NCI-H1048 (cell line): ENCODE data around the gene FOXD4.
"Not testable (repeated sequence)": the region's sequence is repeated elsewhere in the genome, so short reads cannot be mapped to it uniquely, and the experiment has no call there.

Experiments
- DNase-seq: peaks from one replicate; lab custom pipeline; 2025; lab: John Stamatoyannopoulos, UW

FOXD4 gene

GRCh38 chr9:117995-118467 is at the start of gene FOXD4:
Gene FOXD4 (minus strand): TSS chr9:118417. CDS start chr9:118119, 298 bp downstream.
- DNase-seq, result not testable (repeated sequence)

DNA sequence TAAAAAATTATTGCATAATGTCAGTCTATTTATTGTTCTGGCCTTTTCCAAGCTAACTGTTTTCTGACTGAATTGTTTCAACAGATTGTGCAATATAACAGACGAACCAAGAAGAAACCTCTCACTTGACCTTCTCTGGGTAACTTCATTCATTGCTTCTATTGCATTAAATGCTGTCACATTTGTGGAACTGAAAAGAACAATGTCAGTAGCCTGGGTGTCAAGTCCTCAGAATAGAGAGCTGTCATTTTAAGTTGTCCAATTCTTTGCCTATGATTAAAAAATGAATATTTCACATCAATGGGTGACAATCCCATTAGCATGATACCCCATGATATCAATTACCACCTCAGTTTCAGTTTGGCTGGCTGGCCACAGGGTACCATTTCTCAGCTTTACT is 41.7 kb upstream of the FOXD4 start:
- not testable (repeated sequence) for DNase-seq

DNA sequence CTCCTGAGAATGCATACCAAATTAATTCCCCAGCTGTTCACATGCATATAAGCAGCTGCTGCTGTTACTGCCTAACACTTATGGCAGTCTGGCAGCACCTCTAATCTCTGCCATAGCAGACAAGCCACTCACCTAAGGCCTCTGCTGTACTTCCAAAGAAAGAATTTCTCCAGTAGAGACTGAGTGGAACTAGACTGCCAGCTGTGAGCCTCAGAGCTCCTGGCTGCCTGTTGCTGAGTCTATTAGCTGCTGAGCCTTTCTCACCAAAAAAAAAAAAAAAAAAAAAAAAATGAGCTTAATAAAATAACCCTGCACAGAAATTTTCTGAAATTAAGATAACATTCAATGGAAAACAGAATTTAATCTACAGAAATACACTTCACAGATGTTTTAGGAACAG is 33.0 kb upstream of the FOXD4 start:
- DNase-seq, result not testable (repeated sequence)

DNA sequence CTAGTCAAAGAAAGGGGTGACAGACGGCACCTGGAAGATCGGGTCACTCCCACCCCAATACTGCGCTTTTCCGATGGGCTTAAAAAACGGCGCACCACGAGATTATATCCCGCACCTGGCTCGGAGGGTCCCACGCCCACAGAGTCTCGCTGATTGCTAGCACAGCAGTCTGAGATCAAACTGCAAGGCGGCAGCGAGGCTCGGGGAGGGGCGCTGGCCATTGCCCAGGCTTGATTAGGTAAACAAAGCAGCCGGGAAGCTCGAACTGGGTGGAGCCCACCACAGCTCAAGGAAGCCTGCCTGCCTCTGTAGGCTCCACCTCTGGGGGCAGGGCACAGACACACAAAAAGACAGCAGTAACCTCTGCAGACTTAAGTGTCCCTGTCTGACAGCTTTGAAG is 21.7 kb upstream of the FOXD4 start:
- DNase-seq, result not testable (repeated sequence)

DNA sequence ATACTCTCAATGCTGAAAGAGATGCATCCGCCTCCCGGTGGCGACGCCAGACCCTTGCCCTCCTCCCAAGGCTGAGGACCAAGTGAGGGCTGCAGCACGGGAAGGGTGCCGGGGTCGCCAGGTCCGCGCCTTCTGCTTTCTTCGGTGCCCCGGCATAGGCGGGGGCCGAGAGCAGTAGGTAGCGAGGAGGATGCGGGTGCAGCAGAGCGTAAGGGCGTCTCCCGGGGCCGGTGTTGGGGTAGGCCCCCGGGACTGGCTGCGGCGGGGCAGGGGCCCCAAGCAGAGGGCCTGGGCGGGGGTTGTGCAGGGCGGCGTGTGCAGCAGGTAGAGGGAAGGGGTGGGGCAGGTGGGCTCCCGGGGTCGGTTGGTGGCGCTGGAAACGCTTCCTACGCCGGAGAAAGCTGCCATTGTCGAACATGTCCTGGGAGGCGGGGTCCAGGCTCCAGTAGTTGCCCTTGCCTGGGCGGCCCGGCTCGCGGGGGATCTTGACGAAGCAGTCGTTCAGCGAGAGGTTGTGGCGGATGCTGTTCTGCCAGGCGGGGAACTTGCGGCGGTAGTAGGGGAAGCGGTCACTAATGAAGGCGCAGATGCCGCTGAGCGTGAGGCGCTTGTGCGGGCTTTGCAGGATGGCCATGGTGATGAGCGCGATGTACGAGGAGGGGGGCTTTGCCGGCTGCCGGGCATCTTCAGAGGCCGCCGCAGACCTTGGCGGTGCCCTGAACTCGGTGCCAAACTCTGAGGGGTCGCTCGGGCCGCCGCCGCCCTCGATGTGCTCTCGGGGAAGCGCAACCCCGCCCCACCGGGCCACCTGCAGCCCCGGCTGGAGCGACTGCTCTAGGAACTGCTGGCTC is 848 bp downstream of the FOXD4 start:
- DNase-seq, result not testable (repeated sequence)

- not testable (repeated sequence) for DNase-seq
These were observed 1.8 kb downstream of the FOXD4 start for GRCh38 chr9:116239-117077.

- not testable (repeated sequence) for DNase-seq
These were observed 3.1 kb downstream of the FOXD4 start for GRCh38 chr9:115118-115451.

GRCh38 chr9:114267-115117 is 3.7 kb downstream of the FOXD4 start:
- not testable (repeated sequence) for DNase-seq

DNA sequence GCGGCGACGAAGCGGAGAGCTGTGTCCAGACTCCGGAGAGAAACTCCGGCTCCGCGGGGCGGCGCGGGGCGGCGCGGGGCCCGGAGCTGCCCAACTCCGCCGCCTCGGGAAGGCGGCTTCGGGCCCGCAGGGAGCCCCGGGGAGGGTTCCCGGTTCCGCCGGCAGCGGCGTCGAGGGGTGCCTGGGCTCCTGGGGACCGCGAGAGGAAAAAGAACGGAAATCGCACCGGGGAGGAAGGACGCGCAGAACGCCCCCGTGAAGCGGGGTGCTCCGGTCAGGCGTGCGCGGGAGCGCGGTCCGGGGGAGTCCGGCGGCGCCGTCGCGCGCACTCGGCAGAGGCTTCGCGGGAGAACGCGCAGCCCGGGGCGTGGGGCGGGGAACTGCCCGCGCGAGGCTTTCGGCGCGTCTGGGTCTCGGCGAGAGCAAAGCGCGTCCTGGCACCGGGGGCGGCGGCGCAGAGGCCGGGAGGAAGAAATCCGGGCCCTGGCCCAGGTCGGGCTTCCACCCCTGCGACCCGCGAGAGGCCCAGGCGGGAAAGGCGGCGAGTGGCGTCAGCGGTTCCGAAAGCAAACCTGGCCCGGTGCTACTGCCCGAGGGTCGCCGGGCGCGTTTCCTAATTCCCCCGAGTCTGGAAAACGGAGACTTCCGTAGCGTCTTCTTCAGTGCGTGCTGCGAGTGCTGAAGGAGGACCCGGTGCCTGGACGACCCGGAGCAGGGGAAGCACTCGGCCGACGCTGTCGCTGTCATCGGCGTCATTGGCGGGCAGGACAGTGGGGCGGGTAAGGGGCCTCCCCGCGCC is 4.5 kb downstream of the FOXD4 start:
- not testable (repeated sequence) for DNase-seq

DNA sequence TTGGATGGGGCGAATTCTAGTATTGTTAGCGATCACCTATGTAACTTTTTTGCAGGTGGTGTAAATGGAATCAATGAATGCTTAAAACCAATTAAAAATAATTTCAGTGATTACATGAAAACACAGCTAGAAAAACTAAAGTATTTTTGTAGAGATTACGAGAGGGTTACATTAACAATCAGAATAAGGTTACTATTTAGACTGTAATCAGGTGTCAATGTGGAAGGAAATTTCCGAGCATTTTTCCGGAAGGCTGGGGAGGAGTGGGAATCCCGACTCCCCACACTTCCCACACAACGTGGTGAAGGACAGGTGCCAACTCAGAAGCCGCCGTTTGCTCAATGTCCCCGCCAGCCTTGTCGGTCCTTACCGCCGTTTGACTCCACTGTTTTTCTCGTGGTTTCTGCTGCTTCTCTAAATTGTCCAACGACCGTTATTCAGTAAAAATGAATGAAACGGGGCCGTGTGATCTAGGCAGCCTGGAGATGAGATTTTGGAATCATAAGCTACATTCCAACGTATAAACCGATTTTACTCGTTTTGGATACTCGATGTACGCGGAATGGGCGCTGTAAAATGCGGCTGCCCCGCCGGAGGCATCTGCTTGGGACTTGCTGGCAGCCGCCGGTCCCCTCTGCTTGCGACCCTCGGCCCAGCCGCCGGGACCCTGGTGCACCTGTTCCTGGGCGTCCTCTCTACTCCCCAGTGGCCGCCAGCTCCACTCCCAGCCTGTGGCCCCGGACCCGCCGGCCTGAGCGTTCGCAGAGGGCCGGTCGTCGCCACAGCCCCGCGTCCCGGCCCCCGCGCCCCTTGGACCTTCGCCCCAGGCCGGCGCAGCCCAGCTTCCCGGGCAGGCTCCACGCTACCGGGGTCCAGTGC is 5.4 kb downstream of the FOXD4 start:
- not testable (repeated sequence) for DNase-seq

DNA sequence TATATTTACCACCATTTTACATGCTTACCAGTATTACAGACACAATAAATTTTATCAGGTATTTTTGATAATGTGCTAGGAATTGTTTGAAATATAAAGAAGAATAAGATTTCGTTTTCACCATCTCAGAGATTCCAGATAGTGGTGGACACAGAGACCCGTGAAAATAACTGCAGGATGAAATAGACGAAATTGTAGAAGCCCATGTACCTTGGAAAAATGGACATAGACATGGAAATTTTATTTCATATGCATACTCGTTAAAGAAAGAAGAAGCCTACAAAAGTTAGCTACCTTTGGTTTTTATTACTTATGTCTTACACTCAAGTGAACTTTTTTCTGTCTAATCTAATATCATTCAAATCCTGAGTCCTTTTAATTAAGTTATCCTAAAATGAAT is 7.5 kb downstream of the FOXD4 start:
- not testable (repeated sequence) for DNase-seq

DNA sequence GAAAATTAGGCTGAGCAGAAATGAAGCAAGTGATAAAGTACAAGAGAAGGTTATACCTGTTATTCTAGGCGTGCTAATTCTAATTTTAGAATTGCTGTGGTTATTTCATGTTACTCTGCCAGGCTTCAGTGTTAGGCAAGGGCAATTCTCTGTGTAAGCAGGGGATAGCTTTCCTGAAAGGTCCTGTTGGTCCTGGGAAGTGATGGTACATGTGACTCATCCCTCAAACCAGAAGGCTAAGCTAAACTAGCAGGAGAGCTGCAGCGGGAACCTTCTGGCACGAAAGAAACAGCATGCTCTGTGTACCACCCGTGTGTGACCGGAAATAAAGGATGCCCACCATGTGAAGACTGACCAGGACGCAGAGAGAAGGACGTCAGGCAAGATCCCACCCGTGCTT is 8.7 kb downstream of the FOXD4 start:
- not testable (repeated sequence) for DNase-seq

DNA sequence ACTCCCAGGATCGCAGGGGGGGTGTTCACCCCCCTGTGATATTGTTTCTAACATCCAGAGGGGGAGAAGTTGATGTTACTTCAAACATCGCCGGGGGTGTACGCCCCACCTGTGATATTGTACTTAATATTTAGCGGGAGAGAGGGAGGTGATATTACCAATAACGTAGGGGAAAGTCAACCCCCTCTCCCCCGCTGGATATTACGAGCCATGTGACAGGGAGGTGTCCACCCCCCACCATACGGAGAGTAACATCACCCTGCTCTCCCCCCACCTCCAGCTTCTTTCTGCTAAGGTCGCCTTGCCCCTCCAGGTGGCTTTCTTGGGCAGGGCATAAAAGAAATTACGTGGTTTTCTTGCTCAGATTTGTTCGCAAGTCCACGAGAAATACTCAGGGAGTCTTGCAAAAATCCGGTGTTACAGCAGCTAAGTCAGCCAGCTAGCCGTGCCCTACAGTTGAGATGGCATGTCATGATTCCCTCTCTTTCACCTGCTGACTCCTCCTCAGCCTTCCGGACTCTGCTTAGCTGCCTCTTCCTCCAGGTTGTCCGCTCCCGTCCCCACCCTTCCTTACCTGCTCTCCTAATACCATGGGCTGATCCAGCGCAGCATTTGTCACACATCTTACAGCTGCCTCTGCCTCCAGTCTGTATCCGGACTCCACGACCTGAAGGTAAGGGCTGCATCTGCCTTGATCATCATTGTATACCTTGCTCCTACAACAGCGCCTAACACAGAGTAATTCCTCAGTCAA is 9.3 kb downstream of the FOXD4 start:
- DNase-seq, result not testable (repeated sequence)

- DNase-seq, result not testable (repeated sequence)
These were observed 12.2 kb downstream of the FOXD4 start for GRCh38 chr9:105991-106390.

DNA sequence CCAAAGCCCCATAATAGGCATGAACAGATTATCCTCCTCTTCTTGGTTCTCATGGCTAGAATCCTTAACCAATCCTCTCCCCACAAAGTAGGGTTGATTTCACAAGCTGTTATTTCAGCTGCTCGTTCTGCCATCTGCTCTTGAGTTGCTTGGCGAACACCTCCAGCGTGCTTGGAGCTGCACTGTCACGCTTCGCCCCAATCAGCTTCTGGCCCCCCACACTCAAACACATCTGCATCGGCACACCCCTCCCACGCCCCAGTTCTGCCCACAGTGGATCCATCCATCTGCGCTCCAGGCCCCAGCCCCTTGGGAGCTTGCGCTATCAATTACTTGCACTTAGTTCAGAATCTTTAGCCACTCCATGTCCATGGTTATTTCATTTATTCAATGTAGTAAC is 17.8 kb downstream of the FOXD4 start:
- DNase-seq, result not testable (repeated sequence)

GRCh38 chr9:99867-100266 is 18.4 kb downstream of the FOXD4 start:
- not testable (repeated sequence) for DNase-seq

DNA sequence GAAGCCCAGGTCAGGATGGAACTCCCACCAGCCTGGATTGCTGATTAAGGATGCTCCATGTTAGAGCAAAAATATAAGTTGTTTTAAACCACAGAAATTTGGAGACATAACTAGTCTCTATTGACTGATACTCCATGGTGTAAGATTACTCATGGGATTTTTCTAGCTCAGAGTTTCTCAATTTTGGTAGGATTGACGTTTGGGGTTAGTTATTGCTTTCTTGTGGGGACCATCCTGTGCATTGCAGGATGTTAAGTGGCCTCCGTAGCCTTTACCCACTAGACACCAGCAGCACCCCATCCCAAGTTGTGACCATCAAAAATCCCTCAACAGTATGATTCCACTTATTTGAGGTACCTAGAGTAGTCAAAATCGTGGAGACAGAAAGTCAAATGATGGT is 19.4 kb downstream of the FOXD4 start:
- DNase-seq, result not testable (repeated sequence)

DNA sequence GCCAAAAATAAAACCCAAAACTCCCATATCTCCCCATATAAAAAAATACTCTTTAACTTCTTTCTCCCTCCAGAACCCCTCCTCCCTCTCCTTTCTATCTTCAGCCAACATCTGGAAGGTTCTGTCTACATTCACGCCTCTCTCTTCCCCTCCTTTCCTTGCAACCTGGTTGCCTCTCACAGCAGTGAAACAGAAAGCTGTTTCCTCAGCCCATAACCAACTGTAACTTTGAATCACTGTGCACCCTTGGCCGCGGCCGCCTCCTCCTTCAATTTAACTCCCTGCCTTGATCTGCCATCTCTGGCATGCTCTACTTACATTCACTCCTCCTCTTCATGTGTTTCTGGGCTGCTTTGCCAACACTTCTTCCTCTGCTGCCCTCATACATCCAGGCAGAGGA is 23.2 kb downstream of the FOXD4 start:
- DNase-seq, result not testable (repeated sequence)

DNA sequence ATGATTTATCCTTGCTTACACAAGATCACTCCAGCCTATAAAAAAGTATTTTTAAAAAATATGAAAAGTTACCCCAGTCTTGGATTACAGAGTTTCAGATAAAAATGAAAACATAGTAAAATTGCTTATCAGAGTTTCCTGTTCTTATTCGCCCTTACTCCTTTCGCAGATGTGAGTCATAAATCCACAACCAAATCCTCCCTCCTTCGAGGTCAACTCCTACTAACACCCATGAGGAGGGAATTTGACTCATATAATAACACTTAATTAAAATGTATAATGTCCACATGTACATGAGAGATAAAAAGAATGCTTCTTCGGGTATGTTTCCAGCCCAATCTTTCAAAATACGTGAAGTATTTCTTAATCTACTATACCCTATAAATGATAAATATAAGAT is 23.9 kb downstream of the FOXD4 start:
- not testable (repeated sequence) for DNase-seq
